ENCODE data around the gene BCOR.

The BCOR gene

GRCh38 chrX:40022421-40022820, 75.3 kb downstream of the BCOR start:
- no peak for DNase-seq (ENCODE audit: insufficient read length)
- no peak for TF ChIP-seq POLR2AphosphoS5 (IDR thresholded peaks at IDR 0.05; ENCODE audit: low read depth, low read length)
- TF ChIP-seq TAF1 (IDR thresholded peaks at IDR 0.05; ENCODE audit: borderline replicate concordance, low read depth, low read length), result no peak
- FAIRE-seq, result peak; percentile 30

DNA sequence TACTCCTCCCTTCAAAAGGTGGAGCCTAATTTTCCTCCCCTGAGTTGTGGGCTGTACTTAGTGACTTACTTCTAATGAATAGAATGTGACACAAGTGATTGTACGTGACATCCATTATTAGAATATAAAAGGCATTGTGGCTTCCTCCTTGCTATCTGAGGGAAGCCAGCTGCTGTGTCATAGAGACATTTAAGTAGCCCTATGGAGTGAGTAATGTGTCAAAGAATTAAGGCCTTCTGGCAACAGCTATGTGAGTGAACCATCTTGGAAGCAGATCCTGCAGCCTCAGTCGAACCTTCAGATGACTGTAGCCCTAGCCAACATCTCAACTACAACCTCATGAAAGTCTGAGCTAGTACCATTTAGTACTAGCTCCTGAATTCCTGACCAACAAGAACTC, 76.1 kb downstream of the BCOR start:
- DNase-seq (ENCODE audit: insufficient read length) (no peak), FAIRE-seq (no peak)
- TF ChIP-seq POLR2A (IDR thresholded peaks at IDR 0.05; ENCODE audit: low read depth, low read length) (no peak), POLR2AphosphoS5 (IDR thresholded peaks at IDR 0.05; ENCODE audit: low read depth, low read length) (no peak), TAF1 (IDR thresholded peaks at IDR 0.05; ENCODE audit: borderline replicate concordance, low read depth, low read length) (no peak)

DNA sequence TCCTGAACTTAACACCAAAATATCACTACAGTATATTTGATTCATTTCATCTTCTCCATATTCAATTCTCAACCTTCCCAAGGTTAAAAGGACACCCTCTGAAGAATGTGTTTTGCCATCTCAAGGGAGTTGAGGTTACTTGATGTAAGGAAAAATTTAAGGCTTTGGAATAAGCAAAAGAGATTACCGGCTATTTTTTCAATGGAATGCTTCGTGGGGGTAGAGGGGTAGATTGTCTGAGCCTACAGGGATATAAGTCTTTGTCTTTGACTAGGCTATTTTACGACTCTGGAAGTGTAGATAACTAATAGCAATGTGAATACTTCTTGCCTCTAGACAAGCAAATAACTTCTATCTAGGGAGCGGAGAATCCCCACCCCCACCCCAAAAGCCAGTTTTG, 78.2 kb downstream of the BCOR start:
- TF ChIP-seq TAF1 (IDR thresholded peaks at IDR 0.05; ENCODE audit: borderline replicate concordance, low read depth, low read length) (no peak), POLR2A (IDR thresholded peaks at IDR 0.05; ENCODE audit: low read depth, low read length) (no peak), POLR2AphosphoS5 (IDR thresholded peaks at IDR 0.05; ENCODE audit: low read depth, low read length) (no peak)
- no peak for DNase-seq (ENCODE audit: insufficient read length)
- FAIRE-seq, result no peak

GRCh38 chrX:40018041-40018440, 79.7 kb downstream of the BCOR start:
- TF ChIP-seq POLR2AphosphoS5 (IDR thresholded peaks at IDR 0.05; ENCODE audit: low read depth, low read length) (no peak), POLR2A (IDR thresholded peaks at IDR 0.05; ENCODE audit: low read depth, low read length) (no peak), TAF1 (IDR thresholded peaks at IDR 0.05; ENCODE audit: borderline replicate concordance, low read depth, low read length) (no peak)
- DNase-seq (ENCODE audit: insufficient read length) (no peak), FAIRE-seq (no peak)

- TF ChIP-seq POLR2A (IDR thresholded peaks at IDR 0.05; ENCODE audit: low read depth, low read length), result no peak
- TF ChIP-seq POLR2AphosphoS5 (IDR thresholded peaks at IDR 0.05; ENCODE audit: low read depth, low read length), result no peak
- no peak for TF ChIP-seq TAF1 (IDR thresholded peaks at IDR 0.05; ENCODE audit: borderline replicate concordance, low read depth, low read length)
- no peak for FAIRE-seq
These were observed 81.0 kb downstream of the BCOR start for GRCh38 chrX:40016749-40017148.

DNA sequence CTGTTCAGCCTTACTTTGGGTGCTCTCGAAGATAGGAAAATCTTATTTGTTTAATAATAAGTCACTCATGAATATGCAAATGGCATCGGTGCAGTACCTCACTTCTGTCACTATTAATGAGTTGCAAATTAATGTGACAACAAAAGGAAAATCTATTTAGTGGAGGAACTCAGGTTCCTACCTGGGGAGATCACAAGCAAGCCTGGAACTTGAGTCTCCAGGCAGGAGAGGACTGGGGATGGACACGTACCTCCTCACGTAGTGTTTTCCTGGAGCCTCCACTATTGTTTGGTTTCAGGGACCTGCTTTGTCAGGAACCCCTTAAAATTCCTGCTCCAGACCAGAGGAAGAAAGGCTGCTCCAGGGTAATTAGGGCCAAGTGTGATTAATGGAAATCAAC, 82.1 kb downstream of the BCOR start:
- no peak for DNase-seq (ENCODE audit: insufficient read length)
- TF ChIP-seq TAF1 (IDR thresholded peaks at IDR 0.05; ENCODE audit: borderline replicate concordance, low read depth, low read length) (no peak), POLR2AphosphoS5 (IDR thresholded peaks at IDR 0.05; ENCODE audit: low read depth, low read length) (no peak), POLR2A (IDR thresholded peaks at IDR 0.05; ENCODE audit: low read depth, low read length) (no peak)
- no peak for FAIRE-seq

More at GRCh38 chrX:40016749-40017148, 81.0 kb downstream of the BCOR start:
- no peak for DNase-seq (ENCODE audit: insufficient read length)

- no peak for DNase-seq (ENCODE audit: insufficient read length)
- no peak for TF ChIP-seq POLR2A (IDR thresholded peaks at IDR 0.05; ENCODE audit: low read depth, low read length)
- no peak for TF ChIP-seq TAF1 (IDR thresholded peaks at IDR 0.05; ENCODE audit: borderline replicate concordance, low read depth, low read length)
- TF ChIP-seq POLR2AphosphoS5 (IDR thresholded peaks at IDR 0.05; ENCODE audit: low read depth, low read length), result no peak
- peak; percentile 9 for FAIRE-seq
These were observed 84.2 kb downstream of the BCOR start for GRCh38 chrX:40013266-40014195.

- TF ChIP-seq TAF1 (IDR thresholded peaks at IDR 0.05; ENCODE audit: borderline replicate concordance, low read depth, low read length) (no peak), POLR2AphosphoS5 (IDR thresholded peaks at IDR 0.05; ENCODE audit: low read depth, low read length) (no peak), POLR2A (IDR thresholded peaks at IDR 0.05; ENCODE audit: low read depth, low read length) (no peak)
- FAIRE-seq (peak; percentile 51), DNase-seq (ENCODE audit: insufficient read length) (no peak)
These were observed 84.9 kb downstream of the BCOR start for GRCh38 chrX:40012868-40013265.

DNA sequence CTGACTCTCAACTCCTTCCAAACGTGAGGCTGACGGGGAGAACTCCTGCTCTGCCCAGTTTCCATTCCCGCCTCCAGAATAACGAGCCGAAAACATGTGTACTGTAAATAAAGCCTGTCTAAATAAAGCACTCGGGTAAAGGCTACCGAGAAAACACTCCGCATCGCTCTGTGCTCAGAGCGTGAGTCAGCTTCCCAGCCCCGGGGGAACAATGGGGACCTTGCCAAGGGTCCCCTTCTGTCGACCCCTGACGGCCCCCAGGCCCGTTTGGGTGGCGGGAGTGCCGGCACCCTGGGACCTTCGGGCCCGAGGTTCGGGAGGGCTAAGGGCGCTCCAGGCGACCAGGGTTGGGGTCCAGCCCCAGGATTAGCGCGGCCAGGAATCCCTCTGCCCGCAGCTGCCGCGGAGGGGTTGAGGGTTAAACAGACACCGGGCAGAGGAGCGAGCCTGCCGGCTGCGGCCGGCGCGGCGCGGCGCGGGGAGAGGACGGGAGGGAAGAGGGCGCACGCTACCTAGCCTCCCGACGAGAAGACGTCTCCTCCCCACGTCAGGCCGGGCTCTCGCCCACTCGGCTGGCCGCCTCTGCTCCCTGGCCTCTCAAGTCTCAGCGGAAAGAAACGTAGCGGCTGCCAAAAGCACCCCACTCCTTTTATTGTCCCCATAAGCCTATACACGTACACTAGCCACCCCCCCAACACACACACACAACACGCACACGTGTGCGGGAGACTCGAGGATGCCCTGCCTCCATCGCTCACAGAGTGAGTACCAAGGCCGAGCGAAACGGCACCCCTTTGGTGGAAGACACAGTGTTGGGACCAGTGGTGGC, 85.5 kb downstream of the BCOR start:
- peak; percentile 40 for FAIRE-seq
- TF ChIP-seq POLR2A (IDR thresholded peaks at IDR 0.05; ENCODE audit: low read depth, low read length) (no peak), TAF1 (IDR thresholded peaks at IDR 0.05; ENCODE audit: borderline replicate concordance, low read depth, low read length) (no peak), POLR2AphosphoS5 (IDR thresholded peaks at IDR 0.05; ENCODE audit: low read depth, low read length) (no peak)
- no peak for DNase-seq (ENCODE audit: insufficient read length)

DNA sequence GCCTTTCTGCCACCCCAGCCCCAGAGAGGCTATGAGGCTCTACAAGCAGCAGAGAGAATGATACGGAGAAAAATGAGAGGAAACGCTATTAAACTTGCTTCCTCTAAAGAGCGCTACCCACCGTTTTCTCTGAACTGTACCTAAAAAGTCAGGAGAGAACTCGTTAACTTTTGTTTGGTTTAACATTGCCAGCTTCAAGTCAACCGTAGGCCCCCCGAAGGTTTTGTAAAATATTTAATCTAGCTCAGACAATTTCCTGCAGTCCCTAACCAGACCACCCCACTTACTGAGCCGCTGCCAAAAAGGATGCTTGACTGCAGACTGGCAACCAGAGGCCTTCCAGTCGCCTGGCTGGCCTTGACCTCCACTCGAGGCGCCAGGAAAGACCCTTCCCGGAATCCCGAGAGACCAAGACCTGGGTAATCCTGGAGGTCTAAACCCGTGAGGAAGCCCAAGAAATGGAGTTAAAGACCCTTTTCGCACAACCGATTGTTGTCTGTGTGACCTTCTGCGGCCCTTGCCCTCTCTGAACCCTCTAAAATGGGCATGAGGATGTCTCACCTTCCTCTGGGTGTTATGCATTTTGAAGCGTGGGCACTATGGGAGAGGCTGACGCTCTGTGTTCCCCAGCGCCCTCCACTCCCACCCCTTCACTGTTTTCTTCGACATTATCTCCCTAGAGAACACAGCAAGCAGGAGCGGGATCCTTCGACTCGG, 86.3 kb downstream of the BCOR start:
- no peak for FAIRE-seq
- TF ChIP-seq POLR2A (IDR thresholded peaks at IDR 0.05; ENCODE audit: low read depth, low read length) (no peak), POLR2AphosphoS5 (IDR thresholded peaks at IDR 0.05; ENCODE audit: low read depth, low read length) (no peak), TAF1 (IDR thresholded peaks at IDR 0.05; ENCODE audit: borderline replicate concordance, low read depth, low read length) (no peak)
- DNase-seq (ENCODE audit: insufficient read length), result no peak
